ENCODE data around the gene OSGIN1.

Gene OSGIN1

DNA sequence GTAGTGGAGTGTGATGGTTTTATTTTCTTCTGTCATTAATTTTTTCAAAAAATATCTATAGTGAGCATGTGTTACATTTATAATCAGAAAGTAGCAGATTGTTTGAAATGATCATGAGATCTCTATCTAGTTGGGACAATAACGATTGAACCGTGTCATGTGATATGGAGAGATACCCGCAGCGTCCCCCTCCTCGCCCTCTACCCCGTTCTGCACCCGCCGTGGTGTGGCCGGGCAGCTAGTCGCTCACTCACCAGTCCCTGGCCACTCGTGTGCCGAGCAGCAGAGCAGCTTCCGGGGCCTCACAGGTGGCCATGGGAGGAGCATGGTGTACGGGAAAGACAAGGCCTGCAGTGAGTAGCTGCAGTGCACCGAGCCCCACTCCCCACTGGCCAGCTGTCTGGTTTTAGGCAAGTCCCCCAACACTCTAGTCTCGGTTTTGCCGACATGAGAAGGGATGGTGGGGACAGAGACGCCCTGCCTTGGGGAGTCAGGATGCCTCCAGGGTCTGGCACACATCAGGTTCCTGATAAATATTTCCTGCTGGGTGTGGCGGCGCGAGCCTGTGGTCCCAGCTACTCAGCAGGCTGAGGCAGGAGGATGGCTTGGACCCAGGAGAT lies 38.8 kb upstream of the OSGIN1 start:
- H3K4me1 ChIP-seq (ENCODE audit: control insufficient read depth, insufficient read depth, low read length), result no peaks in the 10 kb centered on the region
- no peak overlapping the region for H3K27ac ChIP-seq (ENCODE audit: extremely low read depth, low read depth, low read length)
- TF ChIP-seq ZNF549 (tag by site-specific recombination; IDR thresholded peaks at IDR 0.05) (no peak), ZNF223 (tag by site-specific recombination; IDR thresholded peaks at IDR 0.05) (no peak), PRDM1 (tag by site-specific recombination; IDR thresholded peaks at IDR 0.05) (no peak), GLIS1 (tag by site-specific recombination; IDR thresholded peaks at IDR 0.05) (no peak), KLF8 (tag by site-specific recombination; IDR thresholded peaks at IDR 0.05) (no peak), SETDB1 (IDR thresholded peaks at IDR 0.05; ENCODE audit: insufficient read length, low read length) (no peak), ZNF311 (tag by site-specific recombination; IDR thresholded peaks at IDR 0.05; ENCODE audit: borderline replicate concordance) (no peak), ZNF350 (tag by site-specific recombination; IDR thresholded peaks at IDR 0.05) (no peak), ZNF529 (tag by site-specific recombination; IDR thresholded peaks at IDR 0.05; ENCODE audit: insufficient replicate concordance) (no peak), ZNF561 (tag by site-specific recombination; IDR thresholded peaks at IDR 0.05; ENCODE audit: borderline replicate concordance) (no peak), FEZF1 (tag by site-specific recombination; IDR thresholded peaks at IDR 0.05) (no peak)
- TF ChIP-seq, protein P1, sequence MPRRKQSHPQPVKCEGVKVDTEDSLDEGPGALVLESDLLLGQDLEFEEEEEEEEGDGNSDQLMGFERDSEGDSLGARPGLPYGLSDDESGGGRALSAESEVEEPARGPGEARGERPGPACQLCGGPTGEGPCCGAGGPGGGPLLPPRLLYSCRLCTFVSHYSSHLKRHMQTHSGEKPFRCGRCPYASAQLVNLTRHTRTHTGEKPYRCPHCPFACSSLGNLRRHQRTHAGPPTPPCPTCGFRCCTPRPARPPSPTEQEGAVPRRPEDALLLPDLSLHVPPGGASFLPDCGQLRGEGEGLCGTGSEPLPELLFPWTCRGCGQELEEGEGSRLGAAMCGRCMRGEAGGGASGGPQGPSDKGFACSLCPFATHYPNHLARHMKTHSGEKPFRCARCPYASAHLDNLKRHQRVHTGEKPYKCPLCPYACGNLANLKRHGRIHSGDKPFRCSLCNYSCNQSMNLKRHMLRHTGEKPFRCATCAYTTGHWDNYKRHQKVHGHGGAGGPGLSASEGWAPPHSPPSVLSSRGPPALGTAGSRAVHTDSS (tag by site-specific recombination; IDR thresholded peaks at IDR 0.05), result no peak
- TF ChIP-seq, protein P2, sequence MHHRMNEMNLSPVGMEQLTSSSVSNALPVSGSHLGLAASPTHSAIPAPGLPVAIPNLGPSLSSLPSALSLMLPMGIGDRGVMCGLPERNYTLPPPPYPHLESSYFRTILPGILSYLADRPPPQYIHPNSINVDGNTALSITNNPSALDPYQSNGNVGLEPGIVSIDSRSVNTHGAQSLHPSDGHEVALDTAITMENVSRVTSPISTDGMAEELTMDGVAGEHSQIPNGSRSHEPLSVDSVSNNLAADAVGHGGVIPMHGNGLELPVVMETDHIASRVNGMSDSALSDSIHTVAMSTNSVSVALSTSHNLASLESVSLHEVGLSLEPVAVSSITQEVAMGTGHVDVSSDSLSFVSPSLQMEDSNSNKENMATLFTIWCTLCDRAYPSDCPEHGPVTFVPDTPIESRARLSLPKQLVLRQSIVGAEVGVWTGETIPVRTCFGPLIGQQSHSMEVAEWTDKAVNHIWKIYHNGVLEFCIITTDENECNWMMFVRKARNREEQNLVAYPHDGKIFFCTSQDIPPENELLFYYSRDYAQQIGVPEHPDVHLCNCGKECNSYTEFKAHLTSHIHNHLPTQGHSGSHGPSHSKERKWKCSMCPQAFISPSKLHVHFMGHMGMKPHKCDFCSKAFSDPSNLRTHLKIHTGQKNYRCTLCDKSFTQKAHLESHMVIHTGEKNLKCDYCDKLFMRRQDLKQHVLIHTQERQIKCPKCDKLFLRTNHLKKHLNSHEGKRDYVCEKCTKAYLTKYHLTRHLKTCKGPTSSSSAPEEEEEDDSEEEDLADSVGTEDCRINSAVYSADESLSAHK (tag by site-specific recombination; IDR thresholded peaks at IDR 0.05), result no peak
- TF ChIP-seq, protein P3, sequence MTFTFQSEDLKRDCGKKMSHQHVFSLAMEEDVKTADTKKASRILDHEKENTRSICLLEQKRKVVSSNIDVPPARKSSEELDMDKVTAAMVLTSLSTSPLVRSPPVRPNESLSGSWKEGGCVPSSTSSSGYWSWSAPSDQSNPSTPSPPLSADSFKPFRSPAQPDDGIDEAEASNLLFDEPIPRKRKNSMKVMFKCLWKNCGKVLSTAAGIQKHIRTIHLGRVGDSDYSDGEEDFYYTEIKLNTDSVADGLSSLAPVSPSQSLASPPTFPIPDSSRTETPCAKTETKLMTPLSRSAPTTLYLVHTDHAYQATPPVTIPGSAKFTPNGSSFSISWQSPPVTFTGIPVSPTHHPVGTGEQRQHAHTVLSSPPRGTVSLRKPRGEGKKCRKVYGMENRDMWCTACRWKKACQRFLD (tag by site-specific recombination; IDR thresholded peaks at IDR 0.05), result no peak
- peaks cover 0 to 75% of the 10 kb centered on the region in 2 experiments; a peak in 2 of 3 replicates for H3K36me3 ChIP-seq (ENCODE audit: control insufficient read depth in 2 of 2, insufficient read depth in 1 of 2, low read length in 2 of 2)
- H3K4me3 ChIP-seq (ENCODE audit: low read depth, low read length), result no peak overlapping the region
- CTCF ChIA-PET, result interaction anchor here (0.6 to 1.2 kb wide), 2 partner anchors 13 kb away, joined by 5 read pairs; no protein-coding TSS in a partner anchor
- H3K9me3 ChIP-seq (ENCODE audit: control insufficient read depth, insufficient read depth, low read depth, low read length), result no peaks in the 10 kb centered on the region
- POLR2A ChIA-PET, result no interaction called here

DNA sequence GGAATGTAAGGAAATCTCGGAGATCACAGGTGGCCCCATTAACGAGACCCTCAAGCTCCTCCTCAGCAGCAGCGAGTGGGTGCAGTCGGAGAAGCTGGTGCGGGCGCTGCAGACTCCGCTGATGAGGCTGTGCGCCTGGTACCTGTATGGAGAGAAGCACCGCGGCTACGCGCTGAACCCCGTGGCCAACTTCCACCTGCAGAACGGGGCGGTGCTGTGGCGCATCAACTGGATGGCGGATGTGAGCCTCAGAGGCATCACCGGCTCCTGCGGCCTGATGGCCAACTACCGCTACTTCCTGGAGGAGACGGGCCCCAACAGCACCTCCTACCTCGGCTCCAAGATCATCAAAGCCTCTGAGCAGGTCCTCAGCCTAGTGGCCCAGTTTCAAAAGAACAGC lies 38.0 kb upstream of the OSGIN1 start:
- no peaks in the 10 kb centered on the region for H3K9me3 ChIP-seq (ENCODE audit: control insufficient read depth, insufficient read depth, low read depth, low read length)
- H3K4me3 ChIP-seq (ENCODE audit: low read depth, low read length), result no peak overlapping the region
- peaks cover 0 to 77% of the 10 kb centered on the region in 2 experiments; a peak in 2 of 3 replicates for H3K36me3 ChIP-seq (ENCODE audit: control insufficient read depth in 2 of 2, insufficient read depth in 1 of 2, low read length in 2 of 2)
- no peak overlapping the region for H3K27ac ChIP-seq (ENCODE audit: extremely low read depth, low read depth, low read length)
- ChIA-PET CTCF (interaction anchor here (0.6 to 1.2 kb wide), 2 partner anchors 12 to 14 kb away, joined by 5 read pairs; no protein-coding TSS in a partner anchor), POLR2A (no interaction called here)
- no peaks in the 10 kb centered on the region for H3K4me1 ChIP-seq (ENCODE audit: control insufficient read depth, insufficient read depth, low read length)
- no peak for TF ChIP-seq ZNF433 (tag by site-specific recombination; IDR thresholded peaks at IDR 0.05; ENCODE audit: low read depth)
- TF ChIP-seq GLI2 (tag by site-specific recombination; IDR thresholded peaks at IDR 0.05; ENCODE audit: borderline replicate concordance, low read depth), result no peak
- TF ChIP-seq ZNF121 (tag by site-specific recombination; IDR thresholded peaks at IDR 0.05), result no peak
